GM12878 (cell line): ENCODE results near the gene ATP5MK. TPM values are rescaled to one million over a fixed set of nuclear protein-coding genes. Genes with fewer than 3 reads are reported as not detected.

Source experiments
- ATAC-seq: fragments of 200-7000 bp; cut with Tn5 transposase; 3 replicates; pipeline ENCODE4 v1.9.1; 2020; ENCODE audit warnings: mild to moderate bottlenecking, moderate library complexity
- BruUV-seq: library from RNA; stranded (reverse); fragments of 400-500 nt; replicated peaks from 2 replicates; lab custom pipeline; 2021; lab: Mats Ljungman, UMichigan
- CTCF ChIA-PET: fragments of 300-600 bp; sonication (Branson Sonifier 250); formaldehyde crosslinking; extraction: SDS; loops from one replicate; lab custom pipeline; 2021; ENCODE audit warnings: inconsistent platforms; lab: Yijun Ruan, JAX
- POLR2A ChIA-PET: fragments of 350-600 bp; formaldehyde crosslinking; extraction: SDS; loops from one replicate; lab custom pipeline; 2021; ENCODE audit warnings: inconsistent platforms; lab: Charles Lee
- RAD21 ChIA-PET: fragments of 300-600 bp; sonication (Branson Sonifier 250); formaldehyde crosslinking; loops from one replicate; lab custom pipeline; 2023; ENCODE audit warnings: antibody characterized with exemption; ENCODE audit not compliant: unreplicated experiment; lab: Charles Lee
- SMC1A ChIA-PET: fragments of 300-600 bp; sonication (Branson Sonifier 250); formaldehyde crosslinking; loops from one replicate; lab custom pipeline; 2023; ENCODE audit not compliant: unreplicated experiment, uncharacterized antibody; lab: Charles Lee
- DNase-seq: peaks from one replicate; pipeline ENCODE4 v3.0.0-alpha.2; 2011; ENCODE audit warnings: low read depth, low spot score
- FAIRE-seq: peaks from 3 replicates; lab custom pipeline; 2011; peaks lifted over from hg19 to GRCh38; lab: Jason Lieb, UNC
- H2AFZ ChIP-seq: 2 replicates; pipeline ENCODE4 v1.6.0; 2011; ENCODE audit warnings: low read depth, low read length, control low read depth; ENCODE audit not compliant: control insufficient read depth
- H3K27ac ChIP-seq: 2 replicates; pipeline ENCODE4 v1.5.1; 2011; ENCODE audit warnings: control low read depth; ENCODE audit not compliant: control insufficient read depth, insufficient read depth
- H3K27me3 ChIP-seq, 2 experiments: replicated peaks in 1 of 2; 2 replicates each; pipeline versions ENCODE4 v1.6.0 to v1.6.1; 2011; ENCODE audit warnings: low read length in 1 of 2; ENCODE audit not compliant: control insufficient read depth in 2 of 2, insufficient read depth in 2 of 2
- H3K36me3 ChIP-seq, 2 experiments: 2 replicates each; pipeline ENCODE4 v1.5.1; 2011; ENCODE audit warnings: low read length in 1 of 2; ENCODE audit not compliant: control insufficient read depth in 2 of 2, insufficient read depth in 2 of 2
- H3K4me1 ChIP-seq: 2 replicates; pipeline ENCODE4 v1.6.1; 2011; ENCODE audit warnings: mild to moderate bottlenecking, low read length, moderate library complexity, mixed read lengths; ENCODE audit not compliant: control insufficient read depth, insufficient read depth
- H3K4me2 ChIP-seq: 2 replicates; pipeline ENCODE4 v1.6.0; 2011; ENCODE audit warnings: control low read depth; ENCODE audit not compliant: control insufficient read depth, insufficient read depth
- H3K4me3 ChIP-seq: fragments of 200-600 bp; sonication (generic); 2 replicates; pipeline ENCODE4 v1.5.1; 2016
- H3K79me2 ChIP-seq: 2 replicates; pipeline ENCODE4 v1.6.0; 2011; ENCODE audit warnings: low read length; ENCODE audit not compliant: control insufficient read depth, insufficient read depth
- H3K9ac ChIP-seq: 2 replicates; pipeline ENCODE4 v1.8.0; 2011; ENCODE audit warnings: low read length, control low read depth, mixed read lengths; ENCODE audit not compliant: control insufficient read depth, insufficient read depth
- H3K9me3 ChIP-seq: replicated peaks from 3 replicates; pipeline ENCODE4 v1.5.1; 2011; ENCODE audit warnings: mild to moderate bottlenecking, low read length; ENCODE audit not compliant: control insufficient read depth, insufficient read depth
- H4K20me1 ChIP-seq: 2 replicates; pipeline ENCODE4 v1.6.0; 2011; ENCODE audit not compliant: control insufficient read depth, insufficient read depth
- CBX5 ChIP-seq: sonication (generic); IDR thresholded peaks from 2 replicates; pipeline ENCODE4 v1.6.1; 2016; ENCODE audit warnings: low read depth, moderate library complexity, mild to moderate bottlenecking, inconsistent platforms
- CEBPB ChIP-seq, 2 experiments: fragments of 150-350 bp in 1 of 2; IDR thresholded peaks; 2 replicates each; pipeline ENCODE4 v1.6.1; 2012 to 2014; ENCODE audit warnings: low read depth in 2 of 2, low read length in 2 of 2, borderline replicate concordance in 1 of 2, inconsistent platforms in 1 of 2
- CHD4 ChIP-seq: fragments of 200-600 bp; sonication (generic); IDR thresholded peaks from 2 replicates; pipeline ENCODE4 v1.6.1; 2016; ENCODE audit warnings: mild to moderate bottlenecking
- DPF2 ChIP-seq: fragments of 450-650 bp; IDR thresholded peaks from 2 replicates; pipeline ENCODE4 v1.6.1; 2017; ENCODE audit warnings: mild to moderate bottlenecking
- GATAD2B ChIP-seq: fragments of 450-650 bp; conservative IDR thresholded peaks from 2 replicates; pipeline ENCODE4 v1.6.1; 2017; ENCODE audit warnings: low read depth, mild to moderate bottlenecking, moderate library complexity
- IKZF2 ChIP-seq, 2 experiments: fragments of 450-650 bp; IDR thresholded peaks; 2 replicates each; pipeline ENCODE4 v1.6.1; 2017; ENCODE audit warnings: mild to moderate bottlenecking in 2 of 2, moderate library complexity in 2 of 2
- KDM1A ChIP-seq: fragments of 200-600 bp; sonication (generic); IDR thresholded peaks from 2 replicates; pipeline ENCODE4 v1.6.1; 2016; ENCODE audit warnings: borderline replicate concordance
- MXI1 ChIP-seq: fragments of 150-350 bp; IDR thresholded peaks from 2 replicates; pipeline ENCODE4 v1.6.1; 2011; ENCODE audit warnings: low read depth, mild to moderate bottlenecking, inconsistent platforms, low read length, improper control_type of control experiment
- MYC ChIP-seq: IDR thresholded peaks from 2 replicates; pipeline ENCODE4 v1.6.1; 2011; ENCODE audit warnings: mild to moderate bottlenecking, low read length, moderate library complexity, inconsistent platforms; ENCODE audit not compliant: insufficient read depth, insufficient replicate concordance, insufficient read length, severe bottlenecking
- REST ChIP-seq: IDR thresholded peaks from 2 replicates; pipeline ENCODE4 v1.6.1; 2012; ENCODE audit warnings: mild to moderate bottlenecking, low read depth, low read length
- SPI1 ChIP-seq: IDR thresholded peaks from 2 replicates; pipeline ENCODE4 v1.6.1; 2011; ENCODE audit warnings: low read depth, mild to moderate bottlenecking, low read length, moderate library complexity, borderline replicate concordance; ENCODE audit not compliant: insufficient read depth
- SREBF2 ChIP-seq: IDR thresholded peaks from 2 replicates; pipeline ENCODE4 v1.6.1; 2012; ENCODE audit warnings: mild to moderate bottlenecking, low read length
- ZNF207 ChIP-seq: fragments of 450-650 bp; IDR thresholded peaks from 2 replicates; pipeline ENCODE4 v1.6.1; 2014; ENCODE audit warnings: antibody characterized with exemption, mild to moderate bottlenecking, borderline replicate concordance
- ZNF384 ChIP-seq: IDR thresholded peaks from 2 replicates; pipeline ENCODE4 v1.6.1; 2012; ENCODE audit warnings: low read depth, mild to moderate bottlenecking, low read length, improper control_type of control experiment, borderline replicate concordance
- ZNF622 ChIP-seq: fragments of 450-650 bp; IDR thresholded peaks from 2 replicates; pipeline ENCODE4 v1.6.1; 2017; ENCODE audit warnings: mild to moderate bottlenecking, inconsistent platforms
- WGBS: methylation state at CpG from one replicate; pipeline ENCODE4 v1.1.6; 2016; ENCODE audit warnings: low lambda C conversion rate; ENCODE audit not compliant: insufficient replicate concordance, insufficient coverage; ENCODE audit errors: missing lambda C conversion rate; 5-methylcytosine and 5-hydroxymethylcytosine counted together
- in situ Hi-C: fragments of 300-500 bp; cut with MboI; formaldehyde crosslinking; loops from 9 replicates; pipeline ENCODE4 v1.14.3; 2018; ENCODE audit warnings: mixed read lengths
- intact Hi-C: fragments of 100-400 bp; cut with micrococcal nuclease; formaldehyde crosslinking; loops from one replicate; pipeline ENCODE4 v1.14.2; 2022; ENCODE audit not compliant: unreplicated experiment
- polyA plus RNA-seq, 11 experiments: library from polyadenylated mRNA; depleted of rRNA in 4 of 11; unstranded in 6 of 11; stranded (reverse) in 5 of 11; fragments of >200 nt; fragmentation: Nextera tagmentation in 4 of 11; fragmentation: Illumina TruSeq in 1 of 11; extraction: Ambion mirVana in 4 of 11; extraction: Trizol in 1 of 11; gene quantifications; 1 replicate in 1 of 11; 2 replicates in 10 of 11; pipeline versions ENCODE4 v1.2.1 to v1.2.3, GENCODE V29; 2011 to 2016; ENCODE audit warnings: inconsistent platforms in 2 of 11, missing spikeins in 2 of 11, low read depth in 1 of 11
- total RNA-seq, 4 experiments: library from RNA; depleted of rRNA in 3 of 4; stranded (reverse); fragments of >200 nt in 3 of 4; fragmentation: Illumina TruSeq in 1 of 4; extraction: Trizol in 1 of 4; gene quantifications; 2 replicates each; pipeline versions ENCODE4 v1.2.1 to v1.2.3, GENCODE V29; 2013 to 2021
- TF ChIP-seq, protein P1 (sequence below): fragments of 450-650 bp; formaldehyde crosslinking; IDR thresholded peaks from 2 replicates; pipeline ENCODE4 v1.4.0; 2020; ENCODE audit warnings: mild to moderate bottlenecking, moderate library complexity

The ATP5MK gene
- total and polyA plus RNA-seq, 10 of the 15 experiments (the other 5 are each of a cell fraction or from before 2014, with no cell fraction given) = 240 to 1,790 (median 626) TPM

DNA sequence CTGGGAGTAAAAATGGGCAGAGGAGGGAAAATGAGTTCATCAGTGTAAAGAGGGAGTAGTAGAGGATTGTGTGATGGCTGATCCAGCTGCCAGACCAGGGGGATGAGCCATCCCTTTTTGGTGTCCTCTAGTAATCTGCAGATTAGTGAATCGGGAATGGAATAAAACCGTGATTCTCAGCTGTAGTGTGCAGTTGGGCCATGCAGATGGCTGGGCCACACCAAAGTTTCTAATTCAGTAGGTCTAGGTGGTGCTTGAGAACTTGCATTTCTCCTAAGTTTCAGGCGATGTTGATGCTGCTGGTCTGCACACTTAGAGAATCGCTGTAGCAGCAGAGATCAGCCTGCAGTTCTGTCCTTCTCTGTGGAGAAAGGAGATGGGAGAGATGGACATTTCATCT, 22.8 kb upstream of the ATP5MK start (continued):
- TF ChIP-seq, protein P1, sequence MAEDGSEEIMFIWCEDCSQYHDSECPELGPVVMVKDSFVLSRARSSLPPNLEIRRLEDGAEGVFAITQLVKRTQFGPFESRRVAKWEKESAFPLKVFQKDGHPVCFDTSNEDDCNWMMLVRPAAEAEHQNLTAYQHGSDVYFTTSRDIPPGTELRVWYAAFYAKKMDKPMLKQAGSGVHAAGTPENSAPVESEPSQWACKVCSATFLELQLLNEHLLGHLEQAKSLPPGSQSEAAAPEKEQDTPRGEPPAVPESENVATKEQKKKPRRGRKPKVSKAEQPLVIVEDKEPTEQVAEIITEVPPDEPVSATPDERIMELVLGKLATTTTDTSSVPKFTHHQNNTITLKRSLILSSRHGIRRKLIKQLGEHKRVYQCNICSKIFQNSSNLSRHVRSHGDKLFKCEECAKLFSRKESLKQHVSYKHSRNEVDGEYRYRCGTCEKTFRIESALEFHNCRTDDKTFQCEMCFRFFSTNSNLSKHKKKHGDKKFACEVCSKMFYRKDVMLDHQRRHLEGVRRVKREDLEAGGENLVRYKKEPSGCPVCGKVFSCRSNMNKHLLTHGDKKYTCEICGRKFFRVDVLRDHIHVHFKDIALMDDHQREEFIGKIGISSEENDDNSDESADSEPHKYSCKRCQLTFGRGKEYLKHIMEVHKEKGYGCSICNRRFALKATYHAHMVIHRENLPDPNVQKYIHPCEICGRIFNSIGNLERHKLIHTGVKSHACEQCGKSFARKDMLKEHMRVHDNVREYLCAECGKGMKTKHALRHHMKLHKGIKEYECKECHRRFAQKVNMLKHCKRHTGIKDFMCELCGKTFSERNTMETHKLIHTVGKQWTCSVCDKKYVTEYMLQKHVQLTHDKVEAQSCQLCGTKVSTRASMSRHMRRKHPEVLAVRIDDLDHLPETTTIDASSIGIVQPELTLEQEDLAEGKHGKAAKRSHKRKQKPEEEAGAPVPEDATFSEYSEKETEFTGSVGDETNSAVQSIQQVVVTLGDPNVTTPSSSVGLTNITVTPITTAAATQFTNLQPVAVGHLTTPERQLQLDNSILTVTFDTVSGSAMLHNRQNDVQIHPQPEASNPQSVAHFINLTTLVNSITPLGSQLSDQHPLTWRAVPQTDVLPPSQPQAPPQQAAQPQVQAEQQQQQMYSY (CRISPR knock-in tag) = no peak
- no peak for TF ChIP-seq CEBPB (IDR thresholded peaks at IDR 0.05; ENCODE audit: borderline replicate concordance in 1 of 2, low read depth in 2 of 2, low read length in 2 of 2)

- CTCF ChIA-PET = interaction anchor here (0.6 to 8.0 kb wide), 19 partner anchors 9 to 269 kb away, joined by 3 to 195 read pairs (median 5); partner anchors contain the start of genes ATP5MK, CALHM1, CALHM2 and CALHM3
- no peaks in the 10 kb centered on the region for H3K4me1 ChIP-seq
- intact Hi-C loops (loop anchor here (1.0 to 10.0 kb wide), 2 partner anchors 68 to 177 kb away; no protein-coding TSS in a partner anchor), in situ Hi-C loops (loop anchor here (5.0 kb wide), 1 partner anchor 60 kb away; the partner anchor contains the start of gene CALHM3)
- H3K4me3 ChIP-seq = no peak overlapping the region
- H3K36me3 ChIP-seq = peaks cover 48 to 63% of the 10 kb centered on the region in 2 experiments
- 96% methylated on average over 5 of the region's 5 CpGs for WGBS
- SMC1A ChIA-PET = interaction anchor here (0.6 to 5.3 kb wide), 15 partner anchors 16 to 1622 kb away, joined by 3 to 85 read pairs (median 6); partner anchors contain the start of genes ATP5MK, CALHM2, CALHM3 and PDCD11
- RAD21 ChIA-PET = interaction anchor here (0.5 to 7.6 kb wide), 7 partner anchors 34 to 143 kb away, joined by 3 to 66 read pairs (median 8); partner anchors contain the start of gene CALHM2
- H3K27me3 ChIP-seq = no peaks in the 10 kb centered on the region
- no peak overlapping the region for H2AFZ ChIP-seq
- H3K27ac ChIP-seq = no peak overlapping the region
- FAIRE-seq = no peak
- TSS peak; percentile 13 for BruUV-seq
- no peaks in the 10 kb centered on the region; the same call in 1 of the 2 replicates for H3K79me2 ChIP-seq
- ATAC-seq = no peak
- H4K20me1 ChIP-seq = no peaks in the 10 kb centered on the region
- DNase-seq = no peak
- POLR2A ChIA-PET = no interaction called here
- H3K4me2 ChIP-seq = no peak overlapping the region
- H3K9ac ChIP-seq = no peak overlapping the region
- no peaks in the 10 kb centered on the region for H3K9me3 ChIP-seq
- TF ChIP-seq IKZF2 (IDR thresholded peaks at IDR 0.05) (no peak), CHD4 (no peak), ZNF622 (no peak), MYC (no peak), CBX5 (no peak), MXI1 (no peak), DPF2 (no peak), ZNF207 (no peak), KDM1A (no peak), ZNF384 (no peak), GATAD2B (no peak), REST (no peak), SPI1 (no peak), SREBF2 (no peak)
These were observed 21.3 kb upstream of the ATP5MK start for GRCh38 chr10:103417601-103418000.
